ENCODE data around the gene CRYZ. TPM values are rescaled to one million over a fixed set of nuclear protein-coding genes. Genes with fewer than 3 reads are reported as not detected.
"Not testable (repeated sequence)": the region's sequence is repeated elsewhere in the genome, so short reads cannot be mapped to it uniquely, and the experiment has no call there.

Gene CRYZ
- total RNA-seq, 1 experiment from 2014 or later, result 132 TPM

GRCh38 chr1:74767490-74767889, 34.6 kb upstream of the CRYZ start:
- peaks cover 13% of the 10 kb centered on the region for H3K36me3 Mint-ChIP-seq (ENCODE audit: insufficient read depth, unreplicated experiment)
- no TSS peak for BruUV-seq (replicated peaks)
- intact Hi-C loops (cut with micrococcal nuclease; ENCODE audit: unreplicated experiment), result no loop called here
- no peak overlapping the region for H3K4me3 Mint-ChIP-seq (ENCODE audit: low read depth, unreplicated experiment)
- H3K27me3 Mint-ChIP-seq (ENCODE audit: unreplicated experiment), result no peaks in the 10 kb centered on the region
- CTCF ChIA-PET, result no interaction called here
- peak; percentile 29 for DNase-seq
- H3K27ac Mint-ChIP-seq (ENCODE audit: unreplicated experiment), result no peak overlapping the region
- TF ChIP-seq CTCF (IDR thresholded peaks at IDR 0.05; ENCODE audit: unreplicated experiment), result peak; percentile 41
- H3K4me1 Mint-ChIP-seq (ENCODE audit: low read depth, unreplicated experiment), result no peaks in the 10 kb centered on the region
- H3K9me3 Mint-ChIP-seq (ENCODE audit: low read depth, unreplicated experiment), result no peaks in the 10 kb centered on the region

GRCh38 chr1:74766579-74766978, 33.7 kb upstream of the CRYZ start:
- Mint-ChIP-seq H3K9me3 (ENCODE audit: low read depth, unreplicated experiment) (no peaks in the 10 kb centered on the region), H3K36me3 (ENCODE audit: insufficient read depth, unreplicated experiment) (peaks cover 14% of the 10 kb centered on the region), H3K27ac (ENCODE audit: unreplicated experiment) (no peak overlapping the region), H3K4me3 (ENCODE audit: low read depth, unreplicated experiment) (no peak overlapping the region), H3K4me1 (ENCODE audit: low read depth, unreplicated experiment) (peaks cover 4% of the 10 kb centered on the region), H3K27me3 (ENCODE audit: unreplicated experiment) (no peaks in the 10 kb centered on the region)
- DNase-seq, result no peak
- CTCF ChIA-PET, result no interaction called here
- BruUV-seq (replicated peaks), result no TSS peak
- no peak for TF ChIP-seq CTCF (IDR thresholded peaks at IDR 0.05; ENCODE audit: unreplicated experiment)
- intact Hi-C loops (cut with micrococcal nuclease; ENCODE audit: unreplicated experiment), result no loop called here

- intact Hi-C loops (cut with micrococcal nuclease; ENCODE audit: unreplicated experiment), result no loop called here
- H3K27ac Mint-ChIP-seq (ENCODE audit: unreplicated experiment), result no peak overlapping the region
- DNase-seq, result no peak
- H3K27me3 Mint-ChIP-seq (ENCODE audit: unreplicated experiment), result no peaks in the 10 kb centered on the region
- H3K9me3 Mint-ChIP-seq (ENCODE audit: low read depth, unreplicated experiment), result no peaks in the 10 kb centered on the region
- no TSS peak for BruUV-seq (replicated peaks)
- peaks cover 8% of the 10 kb centered on the region for H3K4me1 Mint-ChIP-seq (ENCODE audit: low read depth, unreplicated experiment)
- H3K4me3 Mint-ChIP-seq (ENCODE audit: low read depth, unreplicated experiment), result no peak overlapping the region
- CTCF ChIA-PET, result no interaction called here
- peaks cover 14% of the 10 kb centered on the region for H3K36me3 Mint-ChIP-seq (ENCODE audit: insufficient read depth, unreplicated experiment)
- TF ChIP-seq CTCF (IDR thresholded peaks at IDR 0.05; ENCODE audit: unreplicated experiment), result no peak
Observed at GRCh38 chr1:74763807-74764206, 31.0 kb upstream of the CRYZ start.

- intact Hi-C loops (cut with micrococcal nuclease; ENCODE audit: unreplicated experiment); DNase-seq; H3K4me1 Mint-ChIP-seq (ENCODE audit: low read depth, unreplicated experiment); H3K27ac Mint-ChIP-seq (ENCODE audit: unreplicated experiment); H3K9me3 Mint-ChIP-seq (ENCODE audit: low read depth, unreplicated experiment); H3K4me3 Mint-ChIP-seq (ENCODE audit: low read depth, unreplicated experiment); BruUV-seq (replicated peaks); H3K27me3 Mint-ChIP-seq (ENCODE audit: unreplicated experiment); CTCF ChIA-PET: not testable (repeated sequence)
- H3K36me3 Mint-ChIP-seq (ENCODE audit: insufficient read depth, unreplicated experiment), result peaks cover 20% of the 10 kb centered on the region
Observed at GRCh38 chr1:74756650-74757049, 23.8 kb upstream of the CRYZ start.

- CTCF ChIA-PET, result no interaction called here
- BruUV-seq (replicated peaks), result no TSS peak
- DNase-seq, result no peak
- H3K27me3 Mint-ChIP-seq (ENCODE audit: unreplicated experiment), result no peaks in the 10 kb centered on the region
- no peak for TF ChIP-seq CTCF (IDR thresholded peaks at IDR 0.05; ENCODE audit: unreplicated experiment)
- no peak overlapping the region for H3K4me3 Mint-ChIP-seq (ENCODE audit: low read depth, unreplicated experiment)
- intact Hi-C loops (cut with micrococcal nuclease; ENCODE audit: unreplicated experiment), result no loop called here
- no peak overlapping the region for H3K27ac Mint-ChIP-seq (ENCODE audit: unreplicated experiment)
- no peaks in the 10 kb centered on the region for H3K4me1 Mint-ChIP-seq (ENCODE audit: low read depth, unreplicated experiment)
- H3K36me3 Mint-ChIP-seq (ENCODE audit: insufficient read depth, unreplicated experiment), result peaks cover 27% of the 10 kb centered on the region
- peaks cover 8% of the 10 kb centered on the region for H3K9me3 Mint-ChIP-seq (ENCODE audit: low read depth, unreplicated experiment)
Observed at GRCh38 chr1:74755475-74755874, 22.6 kb upstream of the CRYZ start.
